GM13976 (cell line): ENCODE measurements around the gene PTPN4.

ENCODE experiments used
- DNase-seq: peaks from one replicate; pipeline ENCODE4 v3.0.0; 2012; ENCODE audit warnings: low spot score
- CTCF ChIP-seq: IDR thresholded peaks from 2 replicates; pipeline ENCODE4 v1.5.1; 2012; ENCODE audit warnings: borderline replicate concordance, mild to moderate bottlenecking; ENCODE audit not compliant: insufficient read depth; ENCODE audit errors: extremely low read depth, missing control alignments, control extremely low read depth
- in situ Hi-C: fragments of 300-500 bp; cut with MboI; formaldehyde crosslinking; loops from one replicate; pipeline ENCODE4 v1.12.0; 2022; ENCODE audit warnings: low sequenced_read_pairs, mixed read lengths, inconsistent platforms; ENCODE audit not compliant: unreplicated experiment

The PTPN4 gene

GRCh38 chr2:119820275-119820674 is 60.6 kb downstream of the PTPN4 start:
- in situ Hi-C loops = no loop called here
- TF ChIP-seq CTCF = no peak
- DNase-seq = no peak

DNA sequence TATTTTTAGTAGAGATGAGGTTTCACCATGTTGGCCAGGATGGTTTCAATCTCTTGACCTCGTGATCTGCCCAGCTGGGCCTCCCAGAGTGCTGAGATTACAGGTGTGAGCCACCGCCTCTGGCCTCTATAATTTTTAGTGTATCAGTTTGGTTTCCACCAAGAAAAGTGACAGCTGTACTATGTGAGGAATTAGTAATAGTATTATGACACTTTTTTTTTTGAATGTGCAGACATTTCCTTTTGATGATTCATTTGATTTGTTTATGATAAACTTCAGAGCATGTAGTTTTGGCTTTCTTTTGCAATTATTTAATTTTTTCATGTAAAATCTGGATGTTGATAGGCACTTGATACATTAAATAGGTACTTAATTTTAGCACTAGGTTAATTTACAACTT is 61.5 kb downstream of the PTPN4 start:
- in situ Hi-C loops = no loop called here

GRCh38 chr2:119823734-119824334 is 64.1 kb downstream of the PTPN4 start:
- in situ Hi-C loops = no loop called here
- peak; percentile 16 for TF ChIP-seq CTCF
- peak; percentile 40 for DNase-seq

More for the DNA sequence above, 61.5 kb downstream of the PTPN4 start:
- no peak for TF ChIP-seq CTCF
- DNase-seq = no peak

GRCh38 chr2:119826370-119826961 is 66.7 kb downstream of the PTPN4 start:
- peak; percentile 31 for DNase-seq
- in situ Hi-C loops = no loop called here
- peak; percentile 46 for TF ChIP-seq CTCF

GRCh38 chr2:119827866-119828507 is 68.3 kb downstream of the PTPN4 start:
- TF ChIP-seq CTCF = no peak
- DNase-seq = no peak
- in situ Hi-C loops = no loop called here

DNA sequence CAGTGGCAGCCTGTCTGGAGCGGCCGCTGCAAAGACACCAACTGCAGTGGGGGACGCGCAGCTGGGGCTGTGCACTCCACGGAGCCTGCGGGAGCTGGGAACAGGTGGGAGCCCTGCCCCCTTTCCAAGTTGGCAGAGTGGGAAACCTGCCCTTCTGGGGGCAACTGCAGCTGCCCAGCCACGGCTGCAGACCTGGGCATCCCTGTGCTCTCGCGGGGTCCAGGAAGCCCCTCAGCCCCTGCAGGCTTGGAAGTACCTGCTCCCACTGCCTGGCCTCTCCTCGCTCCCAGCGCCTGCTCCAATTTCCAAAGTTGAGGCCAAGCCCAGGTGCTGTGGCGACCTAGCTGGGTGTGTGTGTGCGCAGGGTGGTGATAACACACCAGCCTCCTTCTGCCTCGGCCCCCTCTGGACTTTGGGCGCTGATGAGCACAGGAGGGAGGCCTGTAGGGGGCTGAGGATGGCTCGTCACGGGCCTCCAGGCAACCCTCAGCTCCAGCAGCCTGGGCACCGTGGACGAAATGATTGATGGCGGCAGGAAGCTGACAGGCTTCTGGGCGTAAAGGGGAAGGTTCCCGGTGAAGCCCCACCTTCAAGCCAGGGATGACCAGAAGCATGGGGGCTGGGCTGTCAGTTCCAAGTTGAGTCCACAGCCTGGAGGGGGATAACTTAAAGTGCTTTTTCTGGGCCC is 76.9 kb downstream of the PTPN4 start:
- TF ChIP-seq CTCF = no peak
- no peak for DNase-seq

More for the DNA sequence above, 76.9 kb downstream of the PTPN4 start:
- in situ Hi-C loops = no loop called here
